ENCODE results near the gene ZNF565.
"Not testable (repeated sequence)": the region's sequence is repeated elsewhere in the genome, so short reads cannot be mapped to it uniquely, and the experiment has no call there.

The ZNF565 gene

GRCh38 chr19:36183245-36183628, 31.2 kb downstream of the ZNF565 start:
- H3K36me3 ChIP-seq (ENCODE audit: insufficient read depth, low read length): no peaks in the 10 kb centered on the region
- no peaks in the 10 kb centered on the region for H4K20me1 ChIP-seq (ENCODE audit: insufficient read depth, low read length, poor library complexity, severe bottlenecking)
- no peak overlapping the region for H2AFZ ChIP-seq (ENCODE audit: low read length)
- H3K9me3 ChIP-seq (ENCODE audit: insufficient read depth, low read depth, low read length): no peaks in the 10 kb centered on the region
- no peak overlapping the region for H3K4me2 ChIP-seq (ENCODE audit: low read depth, low read length, poor library complexity, severe bottlenecking)
- H3K4me3 ChIP-seq (ENCODE audit: low read length, poor library complexity, severe bottlenecking): no peak overlapping the region
- no peaks in the 10 kb centered on the region for H3K27me3 ChIP-seq (ENCODE audit: insufficient read depth, low read length, poor library complexity, severe bottlenecking)
- no peak overlapping the region for H3K9ac ChIP-seq (ENCODE audit: low read depth, low read length, poor library complexity, severe bottlenecking)
- no peaks in the 10 kb centered on the region for H3F3A ChIP-seq (ENCODE audit: low read depth)
- H3K9me2 ChIP-seq (replicated peaks; ENCODE audit: low read depth, low read length): no peaks in the 10 kb centered on the region
- no peaks in the 10 kb centered on the region for H3K4me1 ChIP-seq (ENCODE audit: insufficient read depth, low read length, poor library complexity, severe bottlenecking)
- no peaks in the 10 kb centered on the region for H3K79me2 ChIP-seq (ENCODE audit: insufficient read depth, low read length)
- TF ChIP-seq CTCF (conservative IDR thresholded peaks at IDR 0.05; ENCODE audit: low read length): no peak
- TF ChIP-seq EZH2phosphoT487 (IDR thresholded peaks at IDR 0.05; ENCODE audit: borderline replicate concordance): no peak

GRCh38 chr19:36182612-36183244, 31.7 kb downstream of the ZNF565 start:
- no peaks in the 10 kb centered on the region for H3K27me3 ChIP-seq (ENCODE audit: insufficient read depth, low read length, poor library complexity, severe bottlenecking)
- H3K4me2 ChIP-seq (ENCODE audit: low read depth, low read length, poor library complexity, severe bottlenecking): no peak overlapping the region
- H3K9me3 ChIP-seq (ENCODE audit: insufficient read depth, low read depth, low read length): no peaks in the 10 kb centered on the region
- no peaks in the 10 kb centered on the region for H3K36me3 ChIP-seq (ENCODE audit: insufficient read depth, low read length)
- H3K79me2 ChIP-seq (ENCODE audit: insufficient read depth, low read length): no peaks in the 10 kb centered on the region
- no peaks in the 10 kb centered on the region for H3K4me1 ChIP-seq (ENCODE audit: insufficient read depth, low read length, poor library complexity, severe bottlenecking)
- no peak overlapping the region for H2AFZ ChIP-seq (ENCODE audit: low read length)
- no peak overlapping the region for H3K9ac ChIP-seq (ENCODE audit: low read depth, low read length, poor library complexity, severe bottlenecking)
- no peaks in the 10 kb centered on the region for H3F3A ChIP-seq (ENCODE audit: low read depth)
- no peaks in the 10 kb centered on the region for H4K20me1 ChIP-seq (ENCODE audit: insufficient read depth, low read length, poor library complexity, severe bottlenecking)
- TF ChIP-seq EZH2phosphoT487 (IDR thresholded peaks at IDR 0.05; ENCODE audit: borderline replicate concordance) (no peak), CTCF (conservative IDR thresholded peaks at IDR 0.05; ENCODE audit: low read length) (no peak)
- no peak overlapping the region for H3K4me3 ChIP-seq (ENCODE audit: low read length, poor library complexity, severe bottlenecking)
- H3K9me2 ChIP-seq (replicated peaks; ENCODE audit: low read depth, low read length): no peaks in the 10 kb centered on the region

DNA sequence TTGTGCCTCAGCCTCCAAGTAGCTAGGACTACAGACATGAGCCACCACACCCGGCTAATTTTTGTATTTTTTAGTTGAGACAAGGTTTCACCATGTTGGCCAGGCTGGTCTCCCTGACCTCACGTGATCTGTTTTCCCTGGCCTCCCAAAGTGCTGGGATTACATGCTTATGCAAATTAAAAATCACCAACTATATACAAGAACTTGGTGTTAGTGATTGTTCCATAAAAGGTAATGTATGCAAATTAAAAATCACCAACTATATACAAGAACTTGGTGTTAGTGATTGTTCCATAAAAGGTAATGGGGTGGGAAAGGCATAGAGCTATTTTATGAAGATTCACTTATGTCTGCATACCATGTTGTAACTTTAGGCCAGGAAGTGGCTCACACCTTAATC, 35.4 kb downstream of the ZNF565 start:
- H3F3A ChIP-seq (ENCODE audit: low read depth); H3K79me2 ChIP-seq (ENCODE audit: insufficient read depth, low read length); H3K9ac ChIP-seq (ENCODE audit: low read depth, low read length, poor library complexity, severe bottlenecking); H3K36me3 ChIP-seq (ENCODE audit: insufficient read depth, low read length); H4K20me1 ChIP-seq (ENCODE audit: insufficient read depth, low read length, poor library complexity, severe bottlenecking); H3K4me3 ChIP-seq (ENCODE audit: low read length, poor library complexity, severe bottlenecking); H3K9me2 ChIP-seq (replicated peaks; ENCODE audit: low read depth, low read length); H3K9me3 ChIP-seq (ENCODE audit: insufficient read depth, low read depth, low read length); H3K27me3 ChIP-seq (ENCODE audit: insufficient read depth, low read length, poor library complexity, severe bottlenecking); H3K4me1 ChIP-seq (ENCODE audit: insufficient read depth, low read length, poor library complexity, severe bottlenecking); H2AFZ ChIP-seq (ENCODE audit: low read length); H3K4me2 ChIP-seq (ENCODE audit: low read depth, low read length, poor library complexity, severe bottlenecking): not testable (repeated sequence)

DNA sequence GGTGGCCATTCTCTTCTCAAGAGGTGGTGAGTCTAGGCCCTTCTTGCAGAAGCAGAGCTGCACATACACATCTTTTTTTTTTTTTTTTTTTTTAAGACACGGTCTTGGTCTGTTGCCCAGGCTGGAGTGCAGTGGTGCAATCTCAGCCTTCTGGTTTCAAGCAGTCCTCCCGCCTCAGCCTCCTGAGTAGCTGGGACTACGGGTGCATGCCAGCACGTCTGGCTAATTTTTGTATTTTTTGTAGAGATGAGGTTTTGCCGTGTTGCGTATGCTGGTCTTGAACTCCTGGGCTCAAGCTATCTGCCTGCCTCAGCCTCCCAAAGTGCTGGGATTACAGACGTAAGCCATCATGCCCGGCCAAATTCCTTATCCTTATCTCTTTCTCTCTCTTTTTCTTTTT, 40.6 kb downstream of the ZNF565 start:
- not testable (repeated sequence) for H3F3A ChIP-seq (ENCODE audit: low read depth); H3K4me2 ChIP-seq (ENCODE audit: low read depth, low read length, poor library complexity, severe bottlenecking); H3K79me2 ChIP-seq (ENCODE audit: insufficient read depth, low read length); H3K9me3 ChIP-seq (ENCODE audit: insufficient read depth, low read depth, low read length); H3K4me3 ChIP-seq (ENCODE audit: low read length, poor library complexity, severe bottlenecking); H3K27me3 ChIP-seq (ENCODE audit: insufficient read depth, low read length, poor library complexity, severe bottlenecking); H4K20me1 ChIP-seq (ENCODE audit: insufficient read depth, low read length, poor library complexity, severe bottlenecking); H3K9ac ChIP-seq (ENCODE audit: low read depth, low read length, poor library complexity, severe bottlenecking); H3K4me1 ChIP-seq (ENCODE audit: insufficient read depth, low read length, poor library complexity, severe bottlenecking); H3K9me2 ChIP-seq (replicated peaks; ENCODE audit: low read depth, low read length); H2AFZ ChIP-seq (ENCODE audit: low read length); H3K36me3 ChIP-seq (ENCODE audit: insufficient read depth, low read length)
